LNCAP (cell line): ENCODE measurements around the gene RPL13.

Experiments
- CTCF ChIP-seq: fragments of 450-650 bp; IDR thresholded peaks from 2 replicates; pipeline ENCODE4 v1.5.1; 2017; ENCODE audit warnings: mild to moderate bottlenecking

The RPL13 gene

GRCh38 chr16:89525146-89525913, 35.2 kb upstream of the RPL13 start:
- no peak for TF ChIP-seq CTCF

- TF ChIP-seq CTCF: no peak
These were observed 31.4 kb upstream of the RPL13 start for GRCh38 chr16:89529097-89529496.

- no peak for TF ChIP-seq CTCF
These were observed 29.8 kb upstream of the RPL13 start for GRCh38 chr16:89530401-89531381.

- TF ChIP-seq CTCF: no peak
These were observed 28.5 kb upstream of the RPL13 start for GRCh38 chr16:89531821-89532526.

GRCh38 chr16:89534252-89534756, 26.2 kb upstream of the RPL13 start:
- TF ChIP-seq CTCF: no peak

GRCh38 chr16:89536371-89536770, 24.1 kb upstream of the RPL13 start:
- TF ChIP-seq CTCF: no peak

GRCh38 chr16:89536886-89537548, 23.5 kb upstream of the RPL13 start:
- TF ChIP-seq CTCF: no peak
